Upper lobe of right lung (tissue), 1 donor: Measurements from ENCODE around the gene PPP1R8. TPM values are rescaled to one million over a fixed set of nuclear protein-coding genes. Genes with fewer than 3 reads are reported as not detected.

Experiments used
- ATAC-seq: fragments of 200-7000 bp; cut with Tn5 transposase; one replicate; pipeline ENCODE4 v1.9.1; 2020; ENCODE audit warnings: mild to moderate bottlenecking, moderate library complexity
- DNase-seq: peaks from one replicate; pipeline ENCODE4 v3.0.0-alpha.2; 2020
- H3K27ac ChIP-seq: fragments of 200-600 bp; one replicate; pipeline ENCODE4 v1.8.0; 2022
- H3K27me3 ChIP-seq: fragments of 200-600 bp; one replicate; pipeline ENCODE4 v1.8.0; 2022; ENCODE audit warnings: mild to moderate bottlenecking
- H3K36me3 ChIP-seq: fragments of 200-600 bp; one replicate; pipeline ENCODE4 v1.8.0; 2022
- H3K4me1 ChIP-seq: fragments of 200-600 bp; one replicate; pipeline ENCODE4 v1.8.0; 2022
- H3K4me3 ChIP-seq: fragments of 200-600 bp; one replicate; pipeline ENCODE4 v1.8.0; 2022; ENCODE audit warnings: mild to moderate bottlenecking
- H3K9me3 ChIP-seq: fragments of 200-600 bp; one replicate; pipeline ENCODE4 v1.8.0; 2022
- CTCF ChIP-seq: fragments of 200-600 bp; IDR thresholded peaks from one replicate; pipeline ENCODE4 v1.8.0; 2022; ENCODE audit warnings: antibody characterized with exemption
- intact Hi-C: fragments of 100-400 bp; cut with DNase I; formaldehyde crosslinking; loops from one replicate; pipeline ENCODE4 v1.11.0; 2022
- total RNA-seq: library from RNA; stranded (reverse); fragmentation: NEBNext Ultra II Directional; extraction: Animal tissue kit (Norgen Biotek cat#: 25700); gene quantifications from one replicate; pipeline ENCODE4 v1.2.1, GENCODE V29; 2021
- donor health status: DM: no; HTN: yes; CAD: no; lungs with severe emphysema.

PPP1R8 gene
- total RNA-seq, 1 donor from 2014 or later, result 33.0 TPM

DNA sequence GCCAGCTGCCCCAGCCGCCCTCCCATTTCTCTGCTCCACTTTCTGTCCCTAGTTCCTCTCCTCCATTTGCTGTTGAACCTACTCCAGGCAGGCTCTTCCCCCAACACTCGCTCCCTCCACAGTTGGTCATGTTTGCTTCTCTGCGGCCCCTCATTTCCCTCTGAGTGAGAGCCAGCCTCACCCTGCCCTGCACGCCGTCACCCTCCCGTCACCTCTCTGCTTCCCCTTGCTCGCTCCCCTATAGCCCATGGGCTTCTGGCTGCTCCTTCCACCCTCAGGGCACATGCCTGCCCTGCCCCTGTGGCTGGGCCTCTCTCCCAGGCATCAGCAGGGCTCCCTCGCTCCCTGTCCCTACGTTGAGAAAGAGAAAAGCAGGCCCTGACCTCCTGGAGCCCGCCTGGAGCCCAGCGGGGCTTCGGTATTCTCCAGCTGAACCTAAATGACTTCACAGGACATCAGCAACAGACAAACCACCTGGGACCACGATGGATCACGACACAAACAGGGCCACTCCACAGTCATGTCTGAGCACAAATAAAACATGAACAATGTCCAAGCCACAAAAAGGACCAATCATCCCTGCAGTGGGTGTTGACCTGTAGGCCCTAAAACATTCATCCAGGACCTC lies 28.5 kb downstream of the PPP1R8 start:
- Histone ChIP-seq H3K27ac (peak overlapping the region; percentile 37), H3K36me3 (no peaks in the 10 kb centered on the region), H3K4me3 (no peak overlapping the region), H3K4me1 (no peaks in the 10 kb centered on the region), H3K27me3 (no peaks in the 10 kb centered on the region), H3K9me3 (no peaks in the 10 kb centered on the region)
- ATAC-seq (peak; percentile 2), DNase-seq (peak; percentile 51)
- intact Hi-C loops, result no loop called here
- no peak for TF ChIP-seq CTCF

DNA sequence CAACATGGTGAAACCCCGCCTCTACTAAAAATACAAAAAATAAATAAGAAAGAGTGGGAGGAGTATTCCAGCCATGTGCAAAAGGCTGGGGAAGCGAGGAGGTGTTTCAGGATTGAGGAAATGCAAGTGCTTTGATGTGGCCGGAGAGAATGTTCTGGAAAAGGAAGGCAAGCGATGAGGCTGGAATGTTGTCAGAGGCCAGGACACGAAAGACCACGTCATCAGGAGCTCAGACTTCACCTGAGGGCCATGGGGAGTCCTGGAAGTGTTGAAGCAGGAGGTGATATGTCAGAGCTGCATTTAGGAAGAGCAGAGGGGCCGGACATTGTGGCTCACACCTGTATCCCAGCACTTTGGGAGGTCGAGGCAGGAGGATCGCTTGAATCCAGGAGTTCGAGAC lies 30.9 kb downstream of the PPP1R8 start:
- intact Hi-C loops, result loop anchor here (10.0 kb wide), 1 partner anchor 113 kb away; no protein-coding TSS in a partner anchor

DNA sequence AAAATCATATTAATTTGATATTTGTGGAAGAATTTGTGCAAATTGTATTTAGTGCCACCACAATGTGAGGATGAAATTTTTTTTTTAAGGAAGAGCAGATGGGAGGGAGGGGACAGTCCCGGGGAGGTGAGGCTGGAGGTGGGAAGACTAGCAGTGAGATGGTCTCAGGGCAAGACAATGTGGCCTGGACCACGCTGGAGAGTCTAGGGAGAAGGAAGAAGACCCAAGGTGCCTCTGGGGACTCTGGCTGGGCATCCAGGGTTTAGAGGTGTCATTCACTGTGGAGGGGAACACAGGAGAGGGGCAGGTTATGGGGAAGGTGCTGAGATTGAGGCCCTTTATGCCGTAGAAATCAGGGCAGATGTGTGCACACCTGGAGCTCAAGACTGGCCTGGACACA lies 31.4 kb downstream of the PPP1R8 start:
- peak overlapping the region; percentile 86 for H3K27ac ChIP-seq
- DNase-seq, result no peak
- no peak for ATAC-seq
- intact Hi-C loops, result loop anchor here (10.0 kb wide), 1 partner anchor 113 kb away; no protein-coding TSS in a partner anchor
- no peak overlapping the region for H3K4me3 ChIP-seq
- H3K9me3 ChIP-seq, result no peaks in the 10 kb centered on the region
- H3K36me3 ChIP-seq, result no peaks in the 10 kb centered on the region
- H3K4me1 ChIP-seq, result peaks cover 3% of the 10 kb centered on the region
- TF ChIP-seq CTCF, result no peak
- H3K27me3 ChIP-seq, result no peaks in the 10 kb centered on the region

More for the DNA sequence above, 30.9 kb downstream of the PPP1R8 start:
- no peak overlapping the region for H3K27ac ChIP-seq
- H3K36me3 ChIP-seq, result no peaks in the 10 kb centered on the region
- no peaks in the 10 kb centered on the region for H3K27me3 ChIP-seq
- ATAC-seq, result no peak
- TF ChIP-seq CTCF, result no peak
- peak; percentile 13 for DNase-seq
- no peak overlapping the region for H3K4me3 ChIP-seq
- H3K9me3 ChIP-seq, result no peaks in the 10 kb centered on the region
- H3K4me1 ChIP-seq, result peaks cover 3% of the 10 kb centered on the region

DNA sequence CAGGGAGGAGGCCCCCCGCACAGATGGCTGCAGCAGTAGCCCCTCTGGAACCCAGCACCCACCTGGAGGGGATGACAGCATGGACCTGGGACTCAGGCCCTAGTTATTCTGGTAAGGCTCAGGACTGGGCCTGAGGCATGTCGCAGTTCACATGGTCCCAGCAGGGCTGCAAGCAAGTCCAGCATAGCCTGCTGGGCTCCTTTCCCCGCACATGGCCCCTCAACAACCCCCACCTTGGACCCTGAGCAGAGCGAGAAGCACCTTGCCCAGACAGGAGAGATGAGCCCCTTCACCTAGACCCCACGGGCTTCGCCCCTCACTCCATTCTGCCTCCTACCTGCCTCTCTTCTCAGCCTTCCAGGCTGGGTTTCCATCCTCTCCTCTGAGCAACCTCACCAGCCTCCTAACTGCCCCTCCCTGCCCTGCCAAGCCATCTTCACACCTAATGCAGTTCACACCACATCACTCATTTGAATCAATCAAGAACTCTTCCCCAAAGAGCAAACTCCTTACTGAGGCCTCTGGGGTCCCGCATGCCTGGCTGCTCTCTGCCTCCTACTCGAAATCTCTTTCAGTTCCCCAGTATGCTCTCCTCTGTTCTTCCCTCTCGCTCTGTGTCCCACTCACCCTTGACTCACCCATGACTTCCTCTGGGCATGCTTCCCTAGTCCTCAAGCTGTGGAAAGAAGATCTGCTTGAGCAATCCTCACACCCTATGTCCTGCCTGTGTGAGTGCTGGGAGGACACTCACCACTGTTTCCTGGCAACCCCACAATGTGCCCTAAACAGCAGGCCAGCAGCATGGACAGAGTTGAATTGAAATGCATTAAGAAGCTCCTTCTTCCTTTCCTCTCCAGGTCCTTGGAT lies 32.3 kb downstream of the PPP1R8 start:
- peaks cover 3% of the 10 kb centered on the region for H3K4me1 ChIP-seq
- no peaks in the 10 kb centered on the region for H3K27me3 ChIP-seq
- intact Hi-C loops, result loop anchor here (10.0 kb wide), 1 partner anchor 112 kb away; no protein-coding TSS in a partner anchor
- DNase-seq, result peak; percentile 72
- H3K36me3 ChIP-seq, result no peaks in the 10 kb centered on the region
- peak; percentile 89 for ATAC-seq
- TF ChIP-seq CTCF, result no peak
- peak overlapping the region; percentile 86 for H3K27ac ChIP-seq
- no peaks in the 10 kb centered on the region for H3K9me3 ChIP-seq
- H3K4me3 ChIP-seq, result no peak overlapping the region

GRCh38 chr1:27863538-27863915 lies 32.9 kb downstream of the PPP1R8 start:
- intact Hi-C loops, result loop anchor here (10.0 kb wide), 1 partner anchor 111 kb away; no protein-coding TSS in a partner anchor
- no peaks in the 10 kb centered on the region for H3K27me3 ChIP-seq
- H3K36me3 ChIP-seq, result no peaks in the 10 kb centered on the region
- no peak overlapping the region for H3K4me3 ChIP-seq
- H3K4me1 ChIP-seq, result peaks cover 7% of the 10 kb centered on the region
- peak; percentile 76 for ATAC-seq
- H3K9me3 ChIP-seq, result no peaks in the 10 kb centered on the region
- DNase-seq, result peak; percentile 69
- H3K27ac ChIP-seq, result peak overlapping the region; percentile 86
- TF ChIP-seq CTCF, result no peak
